NCI-H1092 treated with DMSO at 0.1 percent for 48 hours (cell line): Measurements from ENCODE around the gene AMH.
"Not testable (repeated sequence)": the region's sequence is repeated elsewhere in the genome, so short reads cannot be mapped to it uniquely, and the experiment has no call there.

ENCODE experiments used
- DNase-seq: peaks from one replicate; lab custom pipeline; 2025; lab: John Stamatoyannopoulos, UW

The AMH gene

GRCh38 chr19:2270423-2271233 lies 21.5 kb downstream of the AMH start:
- DNase-seq: no peak

- DNase-seq: no peak
Measured at GRCh38 chr19:2271234-2272103, 22.3 kb downstream of the AMH start.

DNA sequence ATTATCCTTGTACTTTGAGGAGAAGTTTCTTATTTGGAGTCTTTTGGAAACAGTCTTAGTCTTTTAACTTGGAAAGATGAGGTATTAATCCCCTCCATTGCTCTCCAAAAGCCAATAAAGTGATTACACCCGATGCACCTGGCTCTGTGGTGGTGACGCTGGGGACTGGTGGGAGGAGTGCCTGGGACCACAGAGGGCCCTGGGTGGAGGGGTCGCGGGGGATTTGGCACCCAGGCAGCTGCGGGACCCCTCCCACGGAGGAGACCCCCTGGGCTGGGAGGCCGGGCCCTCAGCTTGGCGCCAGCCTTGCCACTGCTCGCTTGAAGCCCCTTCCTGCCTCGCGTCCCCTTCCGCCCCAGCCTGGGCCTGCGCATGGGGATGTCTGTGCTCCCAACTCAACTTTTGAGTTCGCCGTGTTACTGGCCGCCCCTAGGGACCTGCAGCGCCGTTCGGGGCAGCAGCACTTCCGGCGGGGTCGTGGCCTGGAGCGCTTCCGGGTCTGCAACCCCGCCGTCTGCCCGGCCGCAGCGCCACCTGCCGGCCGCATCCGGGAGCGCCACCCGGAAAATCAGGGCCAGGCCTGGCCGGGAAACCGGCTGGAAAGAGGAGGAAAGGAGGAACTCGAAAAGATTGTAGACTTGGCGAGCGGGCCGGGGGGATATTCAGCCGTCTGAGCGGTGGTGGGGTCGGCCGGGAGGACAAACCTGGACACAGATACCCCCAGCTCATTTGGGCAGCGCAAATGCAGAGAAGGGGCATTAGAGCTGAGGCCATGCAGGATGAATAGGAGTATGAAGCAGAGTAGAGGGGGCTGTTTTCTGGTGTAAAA lies 24.4 kb downstream of the AMH start:
- DNase-seq: peak; percentile 71

DNA sequence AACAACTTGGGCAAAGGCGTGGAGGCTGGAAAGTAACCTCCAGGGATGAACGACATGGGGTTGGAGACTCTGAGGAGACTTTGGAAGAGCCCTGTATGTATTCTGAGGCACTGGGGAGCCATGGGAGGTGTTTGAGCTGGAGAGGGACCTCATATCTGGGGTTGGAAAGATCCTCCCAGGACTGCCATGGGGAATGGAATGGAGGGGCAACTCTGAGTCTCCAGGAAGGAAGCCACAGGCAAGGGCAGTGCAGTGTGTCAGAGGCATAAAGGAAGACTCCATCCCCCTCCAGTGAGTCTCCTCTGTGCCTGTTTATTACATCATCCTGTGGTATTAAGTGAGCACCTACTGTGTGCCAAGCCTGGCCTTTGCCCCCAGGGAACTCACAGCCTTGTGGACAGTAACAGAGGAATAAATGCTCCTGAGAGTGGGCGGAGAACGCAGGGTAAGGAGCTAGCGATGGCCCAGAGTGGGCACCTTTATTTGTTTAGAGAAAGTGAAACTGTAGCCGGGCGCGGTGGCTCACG lies 25.1 kb downstream of the AMH start:
- no peak for DNase-seq

GRCh38 chr19:2274931-2275535 lies 25.9 kb downstream of the AMH start:
- DNase-seq: peak; percentile 29

DNA sequence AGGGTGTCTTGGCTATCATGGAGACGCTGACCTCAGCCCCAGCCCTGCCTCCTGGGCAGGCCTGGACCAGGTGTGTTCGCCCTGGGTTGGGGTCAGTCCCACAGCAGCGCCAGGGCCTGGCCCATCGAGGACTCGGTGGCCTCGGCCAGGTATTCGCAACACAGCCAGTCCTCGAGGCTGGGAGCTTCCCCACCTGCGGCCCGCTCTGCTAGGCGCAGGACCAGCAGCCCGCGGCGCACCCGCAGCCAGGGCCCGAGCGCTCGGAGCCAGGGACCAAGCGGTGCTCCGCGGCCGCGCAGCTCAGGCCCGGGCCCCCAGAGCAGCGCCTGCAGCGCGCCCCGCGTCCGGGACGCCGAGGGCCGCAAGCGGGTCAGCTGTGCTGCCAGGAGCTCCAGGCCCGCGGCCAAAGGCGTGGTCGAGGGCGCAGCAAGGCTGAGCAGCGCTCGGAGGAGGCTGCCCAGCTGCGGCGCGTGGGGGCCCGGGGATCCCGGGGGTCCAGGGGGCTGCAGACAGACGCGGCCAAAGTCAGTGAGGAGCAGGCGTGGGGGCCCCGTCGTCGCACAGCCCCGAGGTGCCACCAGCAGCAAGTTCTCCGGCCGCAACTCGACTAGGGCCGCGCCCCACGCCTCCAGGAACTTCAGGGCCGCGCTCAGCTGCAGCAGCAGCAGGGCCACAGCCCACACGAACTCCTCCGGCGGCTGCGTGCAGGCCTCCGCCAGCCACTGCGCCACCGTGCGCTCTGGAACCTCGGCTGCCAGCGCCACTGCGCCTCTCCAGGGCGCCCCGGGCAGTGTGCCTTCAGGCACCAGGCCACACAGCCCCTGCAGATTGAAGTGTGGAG lies 26.7 kb downstream of the AMH start:
- DNase-seq: no peak

- DNase-seq: no peak
Measured at GRCh38 chr19:2276429-2276986, 27.4 kb downstream of the AMH start.

GRCh38 chr19:2277138-2277537 lies 28.0 kb downstream of the AMH start:
- no peak for DNase-seq

- no peak for DNase-seq
Measured at GRCh38 chr19:2278459-2279158, 29.5 kb downstream of the AMH start.

GRCh38 chr19:2280633-2281264 lies 31.6 kb downstream of the AMH start:
- no peak for DNase-seq

GRCh38 chr19:2281265-2282061 lies 32.3 kb downstream of the AMH start:
- not testable (repeated sequence) for DNase-seq

DNA sequence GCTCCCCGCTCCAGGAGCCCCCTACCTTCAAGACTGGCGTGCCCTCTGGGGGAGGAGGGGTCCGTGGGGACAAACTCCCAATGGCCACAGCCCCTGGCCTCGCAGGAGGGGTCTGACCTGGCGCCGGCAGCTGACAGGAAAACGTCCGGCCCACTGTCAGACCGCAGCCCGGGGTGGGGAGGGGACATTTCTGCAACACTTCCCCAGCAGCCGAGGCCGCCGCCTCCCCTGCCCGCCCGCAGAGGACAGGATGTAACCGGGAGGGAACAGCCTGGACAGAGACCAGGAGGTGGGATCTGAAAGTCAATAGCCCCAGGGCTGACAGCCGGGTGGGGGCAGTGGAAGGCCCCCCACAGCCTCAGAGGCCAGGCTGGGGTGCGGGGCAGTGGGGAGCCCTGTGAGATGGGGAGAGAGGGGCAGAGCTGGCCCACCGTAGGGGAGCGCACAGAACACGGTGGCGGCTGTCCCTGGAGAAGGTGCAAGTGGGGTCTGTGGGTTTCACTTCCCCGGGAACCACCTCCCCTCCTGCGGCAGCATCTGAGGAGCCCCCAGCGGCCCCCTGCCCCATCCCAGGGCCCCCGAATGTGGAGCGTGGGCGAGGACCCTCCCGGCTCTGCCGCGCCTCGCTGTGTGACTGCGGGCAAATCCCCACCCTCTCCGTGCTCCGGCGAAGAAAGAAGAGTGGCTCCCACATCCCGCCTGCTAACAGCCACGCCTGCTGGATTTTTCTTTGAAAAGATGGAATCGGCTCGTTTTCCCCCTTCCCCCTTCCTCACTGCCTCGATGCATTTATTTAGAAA lies 33.1 kb downstream of the AMH start, which contains the start of gene PEAK3:
Gene PEAK3, minus strand, starts transcription at position 114 of the 800 bp plus-strand sequence. CDS start 1,244 bp downstream, outside the sequence.
- no peak for DNase-seq

DNA sequence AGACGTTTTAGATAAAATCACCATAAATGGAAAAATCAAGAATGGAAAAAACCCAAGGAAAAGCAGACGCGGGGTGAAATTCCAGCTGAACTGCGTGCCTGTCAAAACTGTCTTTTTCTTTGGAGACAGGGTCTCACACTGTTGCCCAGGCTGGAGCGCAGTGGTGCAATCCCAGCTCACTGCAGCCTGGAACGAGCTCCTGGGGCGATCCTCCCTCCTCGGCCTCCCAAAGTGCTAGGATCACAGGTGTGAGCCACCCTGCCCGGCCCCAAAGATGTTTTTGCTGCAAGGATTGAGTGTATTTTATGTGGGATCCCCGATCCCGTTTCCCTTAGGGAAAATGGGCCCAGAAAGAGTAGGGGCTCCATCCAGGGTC lies 33.7 kb downstream of the AMH start:
- no peak for DNase-seq

DNA sequence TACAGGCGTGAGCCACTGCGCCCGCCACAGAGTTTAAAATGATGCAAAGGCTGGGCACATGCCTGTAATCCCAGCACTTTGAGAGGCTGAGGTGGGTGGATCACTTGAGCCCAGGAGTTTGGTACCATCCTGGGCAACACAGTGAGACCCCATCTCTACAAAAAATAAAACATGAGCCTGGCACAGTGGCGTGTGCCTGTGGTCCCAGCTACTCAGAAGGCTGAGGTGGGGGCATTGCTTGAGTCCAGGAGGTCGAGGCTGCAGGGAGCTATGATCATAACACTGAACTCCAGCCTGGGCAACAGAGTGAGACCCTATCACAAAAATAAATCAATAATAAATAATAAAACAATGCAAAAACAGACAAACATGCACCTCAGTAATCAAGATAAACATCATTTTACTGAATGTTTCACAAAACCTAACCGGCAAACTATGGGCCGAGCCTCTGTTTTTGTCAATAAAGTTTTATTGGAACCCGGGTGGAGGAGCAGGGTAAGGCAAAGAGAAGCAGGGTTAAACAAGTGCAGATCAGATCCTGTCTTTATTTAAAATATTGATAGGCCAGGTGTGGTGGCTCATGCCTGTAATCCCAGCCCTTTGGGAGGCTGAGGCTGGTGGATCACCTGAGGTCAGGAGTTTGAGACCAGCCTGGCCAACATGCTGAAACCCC lies 34.8 kb downstream of the AMH start:
- DNase-seq: no peak

GRCh38 chr19:2286402-2287140 lies 37.4 kb downstream of the AMH start:
- no peak for DNase-seq
